KOPT-K1 (cell line): ENCODE data around the gene OASL.
"Not testable (repeated sequence)": the region's sequence is repeated elsewhere in the genome, so short reads cannot be mapped to it uniquely, and the experiment has no call there.

Experiments used
- H3K27ac ChIP-seq: fragments of 200-600 bp; sonication (generic); 2 replicates; pipeline ENCODE4 v1.5.1; 2016; ENCODE audit warnings: antibody characterized with exemption, mild to moderate bottlenecking, low read depth, low read length; ENCODE audit not compliant: poor library complexity, severe bottlenecking
- H3K36me3 ChIP-seq: fragments of 200-600 bp; sonication (generic); 2 replicates; pipeline ENCODE4 v1.5.1; 2017; ENCODE audit warnings: antibody characterized with exemption, mild to moderate bottlenecking, low read length, moderate library complexity; ENCODE audit not compliant: insufficient read depth
- H3K9me3 ChIP-seq: fragments of 200-600 bp; sonication (generic); 2 replicates; pipeline ENCODE4 v1.5.1; 2017; ENCODE audit warnings: antibody characterized with exemption, low read length, mild to moderate bottlenecking; ENCODE audit not compliant: insufficient read depth, poor library complexity, severe bottlenecking

OASL gene

GRCh38 chr12:121038861-121039668 lies at the start of gene OASL:
TSS of gene OASL (minus strand) at chr12:121039246. CDS start at chr12:121038971, 275 bp downstream.
- Histone ChIP-seq H3K36me3 (no peaks in the 10 kb centered on the region), H3K9me3 (no peaks in the 10 kb centered on the region), H3K27ac (peak within 1 kb of the TSS; percentile 57)

GRCh38 chr12:121088195-121088585 lies 49.1 kb upstream of the OASL start:
- Histone ChIP-seq H3K27ac (peak overlapping the region; percentile 33), H3K9me3 (no peaks in the 10 kb centered on the region), H3K36me3 (no peaks in the 10 kb centered on the region)

GRCh38 chr12:121087467-121088194 lies 48.6 kb upstream of the OASL start:
- no peaks in the 10 kb centered on the region for H3K9me3 ChIP-seq
- H3K27ac ChIP-seq, result peak overlapping the region; percentile 33

GRCh38 chr12:121086781-121087295 lies 47.8 kb upstream of the OASL start:
- no peaks in the 10 kb centered on the region for H3K36me3 ChIP-seq
- no peak overlapping the region for H3K27ac ChIP-seq
- H3K9me3 ChIP-seq, result no peaks in the 10 kb centered on the region

More at GRCh38 chr12:121087467-121088194, 48.6 kb upstream of the OASL start:
- H3K36me3 ChIP-seq, result no peaks in the 10 kb centered on the region

- Histone ChIP-seq H3K27ac (no peak overlapping the region), H3K9me3 (no peaks in the 10 kb centered on the region), H3K36me3 (no peaks in the 10 kb centered on the region)
Measured at GRCh38 chr12:121085506-121086353, 46.7 kb upstream of the OASL start.

GRCh38 chr12:121085069-121085468 lies 46.0 kb upstream of the OASL start:
- Histone ChIP-seq H3K9me3 (no peaks in the 10 kb centered on the region), H3K36me3 (no peaks in the 10 kb centered on the region), H3K27ac (no peak overlapping the region)

- H3K9me3 ChIP-seq, result no peaks in the 10 kb centered on the region
- no peak overlapping the region for H3K27ac ChIP-seq
- H3K36me3 ChIP-seq, result no peaks in the 10 kb centered on the region
Measured at GRCh38 chr12:121084229-121084628, 45.2 kb upstream of the OASL start.

GRCh38 chr12:121080909-121081308 lies 41.9 kb upstream of the OASL start:
- H3K36me3 ChIP-seq, result no peaks in the 10 kb centered on the region
- H3K27ac ChIP-seq, result no peak overlapping the region
- no peaks in the 10 kb centered on the region for H3K9me3 ChIP-seq

GRCh38 chr12:121079736-121080272 lies 40.8 kb upstream of the OASL start:
- Histone ChIP-seq H3K27ac (no peak overlapping the region), H3K36me3 (no peaks in the 10 kb centered on the region), H3K9me3 (no peaks in the 10 kb centered on the region)

- H3K36me3 ChIP-seq, H3K27ac ChIP-seq: not testable (repeated sequence)
- H3K9me3 ChIP-seq, result peaks cover 16% of the 10 kb centered on the region
Measured at GRCh38 chr12:121077440-121077839, 38.4 kb upstream of the OASL start.

GRCh38 chr12:121075911-121076310 lies 36.9 kb upstream of the OASL start:
- peaks cover 27% of the 10 kb centered on the region for H3K9me3 ChIP-seq
- H3K36me3 ChIP-seq, H3K27ac ChIP-seq: not testable (repeated sequence)

GRCh38 chr12:121072147-121072546 lies 33.1 kb upstream of the OASL start:
- H3K27ac ChIP-seq, result no peak overlapping the region
- no peaks in the 10 kb centered on the region for H3K36me3 ChIP-seq
- H3K9me3 ChIP-seq, result peaks cover 27% of the 10 kb centered on the region

GRCh38 chr12:121069206-121069605 lies 30.2 kb upstream of the OASL start:
- no peak overlapping the region for H3K27ac ChIP-seq
- H3K9me3 ChIP-seq, result peaks cover 27% of the 10 kb centered on the region
- no peaks in the 10 kb centered on the region for H3K36me3 ChIP-seq

- H3K27ac ChIP-seq, result no peak overlapping the region
- no peaks in the 10 kb centered on the region for H3K9me3 ChIP-seq
- H3K36me3 ChIP-seq, result no peaks in the 10 kb centered on the region
Measured at GRCh38 chr12:121065345-121065744, 26.3 kb upstream of the OASL start.
